ENCODE measurements around the gene PIGS. TPM values are rescaled to one million over a fixed set of nuclear protein-coding genes. Genes with fewer than 3 reads are reported as not detected.

The PIGS gene
- total and polyA plus RNA-seq, 2 of the 13 experiments (the other 11 are each of a cell fraction or from before 2014, with no cell fraction given) = 31.7 to 42.6 TPM

DNA sequence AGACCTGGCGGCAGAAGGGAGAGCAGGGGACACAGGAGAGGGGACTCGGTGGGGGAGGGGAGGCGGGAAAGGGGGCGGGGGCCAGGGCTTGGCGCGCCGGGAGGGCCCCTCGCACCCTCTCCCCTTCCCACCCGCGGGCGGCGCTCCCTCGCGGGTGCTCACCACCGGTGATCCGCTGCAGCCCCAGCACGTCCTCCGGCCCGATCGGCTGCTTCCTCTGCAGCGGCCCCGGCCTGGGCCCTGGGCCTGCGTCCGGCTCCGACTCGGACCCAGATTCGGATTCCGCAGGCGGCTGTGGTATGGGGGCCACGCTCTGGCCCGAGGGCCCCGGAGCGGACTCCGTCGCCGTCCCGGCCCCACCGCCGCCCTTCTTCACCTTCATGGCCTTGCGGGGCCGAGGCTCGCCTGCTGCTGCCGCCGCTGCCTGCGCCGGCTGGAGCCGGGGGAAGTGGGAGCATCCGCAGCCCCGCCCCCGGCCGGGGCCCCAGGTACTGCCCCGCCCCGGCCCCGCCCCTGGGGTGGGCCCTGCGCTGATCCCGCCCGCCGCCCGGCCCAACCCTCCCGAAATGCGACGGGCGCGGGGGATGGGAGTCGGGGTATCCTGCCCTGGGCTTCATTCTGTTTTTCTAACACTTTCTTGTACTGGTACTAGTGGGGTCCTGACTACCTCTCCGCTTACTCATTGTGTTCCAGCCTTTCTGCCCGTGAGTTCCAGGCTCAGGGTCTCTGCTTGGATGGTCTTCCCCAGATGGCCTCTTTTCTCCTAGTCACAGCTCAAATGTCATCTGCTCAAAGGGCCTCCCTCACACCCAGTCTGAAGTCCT is 18.9 kb downstream of the PIGS start, which contains the start of gene UNC119 (continued):
- TF ChIP-seq, protein P1, sequence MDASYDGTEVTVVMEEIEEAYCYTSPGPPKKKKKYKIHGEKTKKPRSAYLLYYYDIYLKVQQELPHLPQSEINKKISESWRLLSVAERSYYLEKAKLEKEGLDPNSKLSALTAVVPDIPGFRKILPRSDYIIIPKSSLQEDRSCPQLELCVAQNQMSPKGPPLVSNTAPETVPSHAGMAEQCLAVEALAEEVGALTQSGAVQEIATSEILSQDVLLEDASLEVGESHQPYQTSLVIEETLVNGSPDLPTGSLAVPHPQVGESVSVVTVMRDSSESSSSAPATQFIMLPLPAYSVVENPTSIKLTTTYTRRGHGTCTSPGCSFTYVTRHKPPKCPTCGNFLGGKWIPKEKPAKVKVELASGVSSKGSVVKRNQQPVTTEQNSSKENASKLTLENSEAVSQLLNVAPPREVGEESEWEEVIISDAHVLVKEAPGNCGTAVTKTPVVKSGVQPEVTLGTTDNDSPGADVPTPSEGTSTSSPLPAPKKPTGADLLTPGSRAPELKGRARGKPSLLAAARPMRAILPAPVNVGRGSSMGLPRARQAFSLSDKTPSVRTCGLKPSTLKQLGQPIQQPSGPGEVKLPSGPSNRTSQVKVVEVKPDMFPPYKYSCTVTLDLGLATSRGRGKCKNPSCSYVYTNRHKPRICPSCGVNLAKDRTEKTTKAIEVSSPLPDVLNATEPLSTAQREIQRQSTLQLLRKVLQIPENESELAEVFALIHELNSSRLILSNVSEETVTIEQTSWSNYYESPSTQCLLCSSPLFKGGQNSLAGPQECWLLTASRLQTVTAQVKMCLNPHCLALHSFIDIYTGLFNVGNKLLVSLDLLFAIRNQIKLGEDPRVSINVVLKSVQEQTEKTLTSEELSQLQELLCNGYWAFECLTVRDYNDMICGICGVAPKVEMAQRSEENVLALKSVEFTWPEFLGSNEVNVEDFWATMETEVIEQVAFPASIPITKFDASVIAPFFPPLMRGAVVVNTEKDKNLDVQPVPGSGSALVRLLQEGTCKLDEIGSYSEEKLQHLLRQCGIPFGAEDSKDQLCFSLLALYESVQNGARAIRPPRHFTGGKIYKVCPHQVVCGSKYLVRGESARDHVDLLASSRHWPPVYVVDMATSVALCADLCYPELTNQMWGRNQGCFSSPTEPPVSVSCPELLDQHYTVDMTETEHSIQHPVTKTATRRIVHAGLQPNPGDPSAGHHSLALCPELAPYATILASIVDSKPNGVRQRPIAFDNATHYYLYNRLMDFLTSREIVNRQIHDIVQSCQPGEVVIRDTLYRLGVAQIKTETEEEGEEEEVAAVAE (CRISPR knock-in tag; IDR thresholded peaks at IDR 0.05; ENCODE audit: borderline replicate concordance) = no peak
- TF ChIP-seq, protein P2, sequence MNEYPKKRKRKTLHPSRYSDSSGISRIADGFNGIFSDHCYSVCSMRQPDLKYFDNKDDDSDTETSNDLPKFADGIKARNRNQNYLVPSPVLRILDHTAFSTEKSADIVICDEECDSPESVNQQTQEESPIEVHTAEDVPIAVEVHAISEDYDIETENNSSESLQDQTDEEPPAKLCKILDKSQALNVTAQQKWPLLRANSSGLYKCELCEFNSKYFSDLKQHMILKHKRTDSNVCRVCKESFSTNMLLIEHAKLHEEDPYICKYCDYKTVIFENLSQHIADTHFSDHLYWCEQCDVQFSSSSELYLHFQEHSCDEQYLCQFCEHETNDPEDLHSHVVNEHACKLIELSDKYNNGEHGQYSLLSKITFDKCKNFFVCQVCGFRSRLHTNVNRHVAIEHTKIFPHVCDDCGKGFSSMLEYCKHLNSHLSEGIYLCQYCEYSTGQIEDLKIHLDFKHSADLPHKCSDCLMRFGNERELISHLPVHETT (CRISPR knock-in tag; conservative IDR thresholded peaks at IDR 0.05) = no peak
- TF ChIP-seq, protein P3, sequence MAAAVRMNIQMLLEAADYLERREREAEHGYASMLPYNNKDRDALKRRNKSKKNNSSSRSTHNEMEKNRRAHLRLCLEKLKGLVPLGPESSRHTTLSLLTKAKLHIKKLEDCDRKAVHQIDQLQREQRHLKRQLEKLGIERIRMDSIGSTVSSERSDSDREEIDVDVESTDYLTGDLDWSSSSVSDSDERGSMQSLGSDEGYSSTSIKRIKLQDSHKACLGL (CRISPR knock-in tag; IDR thresholded peaks at IDR 0.05) = no peak
- TF ChIP-seq MTF2 (CRISPR knock-in tag; IDR thresholded peaks at IDR 0.05; ENCODE audit: borderline replicate concordance) (no peak), NONO (IDR thresholded peaks at IDR 0.05) (no peak), NONO (CRISPR knock-in tag; conservative IDR thresholded peaks at IDR 0.05) (0 out of 2 replicates have a peak, but pooled peaks have one; percentile 23), ADNP (CRISPR knock-in tag; IDR thresholded peaks at IDR 0.05) (no peak), HMG20A (CRISPR knock-in tag; IDR thresholded peaks at IDR 0.05; ENCODE audit: borderline replicate concordance) (no peak), FOXK2 (IDR thresholded peaks at IDR 0.05) (no peak), MYC (CRISPR knock-in tag; IDR thresholded peaks at IDR 0.05; ENCODE audit: borderline replicate concordance) (no peak), PRPF4 (IDR thresholded peaks at IDR 0.05; ENCODE audit: low read depth, low read length, poor library complexity, severe bottlenecking) (no peak), ZNF674 (CRISPR knock-in tag; IDR thresholded peaks at IDR 0.05; ENCODE audit: low read depth) (no peak), ZNF383 (CRISPR knock-in tag; IDR thresholded peaks at IDR 0.05; ENCODE audit: borderline replicate concordance) (no peak), ZNF703 (CRISPR knock-in tag; IDR thresholded peaks at IDR 0.05; ENCODE audit: borderline replicate concordance) (0 out of 2 replicates have a peak, but pooled peaks have one; percentile 58), GLI4 (CRISPR knock-in tag; IDR thresholded peaks at IDR 0.05; ENCODE audit: borderline replicate concordance) (no peak)
- TF ChIP-seq, protein P4, sequence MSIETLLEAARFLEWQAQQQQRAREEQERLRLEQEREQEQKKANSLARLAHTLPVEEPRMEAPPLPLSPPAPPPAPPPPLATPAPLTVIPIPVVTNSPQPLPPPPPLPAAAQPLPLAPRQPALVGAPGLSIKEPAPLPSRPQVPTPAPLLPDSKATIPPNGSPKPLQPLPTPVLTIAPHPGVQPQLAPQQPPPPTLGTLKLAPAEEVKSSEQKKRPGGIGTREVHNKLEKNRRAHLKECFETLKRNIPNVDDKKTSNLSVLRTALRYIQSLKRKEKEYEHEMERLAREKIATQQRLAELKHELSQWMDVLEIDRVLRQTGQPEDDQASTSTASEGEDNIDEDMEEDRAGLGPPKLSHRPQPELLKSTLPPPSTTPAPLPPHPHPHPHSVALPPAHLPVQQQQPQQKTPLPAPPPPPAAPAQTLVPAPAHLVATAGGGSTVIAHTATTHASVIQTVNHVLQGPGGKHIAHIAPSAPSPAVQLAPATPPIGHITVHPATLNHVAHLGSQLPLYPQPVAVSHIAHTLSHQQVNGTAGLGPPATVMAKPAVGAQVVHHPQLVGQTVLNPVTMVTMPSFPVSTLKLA (IDR thresholded peaks at IDR 0.05) = no peak
- TF ChIP-seq, protein P5, sequence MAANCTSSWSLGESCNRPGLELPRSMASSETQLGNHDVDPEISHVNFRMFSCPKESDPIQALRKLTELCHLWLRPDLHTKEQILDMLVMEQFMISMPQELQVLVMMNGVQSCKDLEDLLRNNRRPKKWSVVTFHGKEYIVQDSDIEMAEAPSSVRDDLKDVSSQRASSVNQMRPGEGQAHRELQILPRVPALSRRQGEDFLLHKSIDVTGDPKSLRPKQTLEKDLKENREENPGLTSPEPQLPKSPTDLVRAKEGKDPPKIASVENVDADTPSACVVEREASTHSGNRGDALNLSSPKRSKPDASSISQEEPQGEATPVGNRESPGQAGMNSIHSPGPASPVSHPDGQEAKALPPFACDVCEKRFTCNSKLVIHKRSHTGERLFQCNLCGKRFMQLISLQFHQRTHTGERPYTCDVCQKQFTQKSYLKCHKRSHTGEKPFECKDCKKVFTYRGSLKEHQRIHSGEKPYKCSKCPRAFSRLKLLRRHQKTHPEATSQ (CRISPR knock-in tag; IDR thresholded peaks at IDR 0.05; ENCODE audit: borderline replicate concordance) = no peak
